ENCODE results near the gene ZBTB20.

- TF ChIP-seq POLR2A (IDR thresholded peaks at IDR 0.05) (no peak), CTCF (IDR thresholded peaks at IDR 0.05) (no peak)
Measured at GRCh38 chr3:114392831-114393230, 754.3 kb downstream of the ZBTB20 start.
